CD14-positive monocyte (primary cell): ENCODE data around the gene GTF3A. TPM values are rescaled to one million over a fixed set of nuclear protein-coding genes. Genes with fewer than 3 reads are reported as not detected.

ENCODE experiments used
- DNase-seq, 3 donors: peaks; one replicate each; pipeline ENCODE4 v3.0.0-alpha.2; 2011 to 2022
- H2AFZ ChIP-seq: 2 replicates; pipeline ENCODE4 v1.6.0; 2012; ENCODE audit warnings: mild to moderate bottlenecking, low read depth, low read length, inconsistent platforms; ENCODE audit not compliant: insufficient read depth, poor library complexity, severe bottlenecking
- H3K27ac ChIP-seq, 2 donors: 1 replicate in 1 of 2; 2 replicates in 1 of 2; pipeline ENCODE4 v1.5.1; 2012 to 2013; ENCODE audit warnings: low read length in 2 of 2, control low read depth in 1 of 2, inconsistent platforms in 1 of 2, low read depth in 1 of 2, mild to moderate bottlenecking in 1 of 2
- H3K27me3 ChIP-seq, 2 donors: one replicate each; pipeline versions ENCODE4 v1.6.0 to v1.6.1; 2011 to 2013; ENCODE audit warnings: low read length in 2 of 2; ENCODE audit not compliant: control insufficient read depth in 2 of 2, insufficient read depth in 2 of 2
- H3K36me3 ChIP-seq, 2 donors: replicated peaks in 1 of 2; 1 replicate in 1 of 2; 2 replicates in 1 of 2; pipeline versions ENCODE4 v1.5.1 to v1.6.1; 2012 to 2013; ENCODE audit warnings: low read length in 2 of 2, control low read depth in 1 of 2, inconsistent platforms in 1 of 2, mild to moderate bottlenecking in 1 of 2; ENCODE audit not compliant: insufficient read depth in 2 of 2, control insufficient read depth in 1 of 2
- H3K4me1 ChIP-seq, 2 donors: 1 replicate in 1 of 2; 2 replicates in 1 of 2; pipeline versions ENCODE4 v1.5.1 to v1.6.1; 2012 to 2013; ENCODE audit warnings: low read length in 2 of 2, control low read depth in 1 of 2, inconsistent platforms in 1 of 2, mild to moderate bottlenecking in 1 of 2, moderate library complexity in 1 of 2; ENCODE audit not compliant: insufficient read depth in 2 of 2, control insufficient read depth in 1 of 2
- H3K4me2 ChIP-seq: replicated peaks from 2 replicates; pipeline ENCODE3; 2012; ENCODE audit warnings: low read length, moderate library complexity, mild to moderate bottlenecking; ENCODE audit not compliant: poor library complexity, severe bottlenecking; ENCODE audit errors: extremely low read depth
- H3K4me3 ChIP-seq, 3 experiments: fragments of 200-600 bp in 1 of 3; sonication (generic) in 1 of 3; replicated peaks in 1 of 3; 1 replicate in 2 of 3; 2 replicates in 1 of 3; pipeline ENCODE4 v1.5.1; 2011 to 2013; ENCODE audit warnings: low read length in 3 of 3, mild to moderate bottlenecking in 3 of 3, control low read depth in 2 of 3, low read depth in 2 of 3, inconsistent platforms in 1 of 3, moderate library complexity in 1 of 3
- H3K79me2 ChIP-seq: 2 replicates; pipeline ENCODE4 v1.6.0; 2012; ENCODE audit warnings: mild to moderate bottlenecking, control low read depth, inconsistent platforms, low read length, moderate library complexity; ENCODE audit not compliant: insufficient read depth
- H3K9ac ChIP-seq: 2 replicates; pipeline ENCODE4 v1.6.0; 2017; ENCODE audit warnings: low read length, mild to moderate bottlenecking; ENCODE audit not compliant: insufficient read depth, poor library complexity, severe bottlenecking
- H3K9me3 ChIP-seq, 2 donors: replicated peaks in 1 of 2; 1 replicate in 1 of 2; 2 replicates in 1 of 2; pipeline versions ENCODE4 v1.5.1 to v1.6.1; 2012 to 2013; ENCODE audit warnings: low read length in 2 of 2, control low read depth in 1 of 2; ENCODE audit not compliant: control insufficient read depth in 1 of 2, insufficient read depth in 1 of 2
- H4K20me1 ChIP-seq: 2 replicates; pipeline ENCODE4 v1.6.0; 2012; ENCODE audit warnings: mild to moderate bottlenecking, low read length, control low read depth, moderate library complexity; ENCODE audit not compliant: insufficient read depth
- H3K27ac Mint-ChIP-seq, 7 donors: one replicate each; pipeline ENCODE4 v1.8.0; 2020; ENCODE audit warnings: mild to moderate bottlenecking in 7 of 7, mixed read lengths in 7 of 7, moderate library complexity in 6 of 7, inconsistent platforms in 2 of 7
- H3K27me3 Mint-ChIP-seq, 3 donors: one replicate each; pipeline ENCODE4 v1.8.0; 2021 to 2022; ENCODE audit warnings: low read depth in 3 of 3, mild to moderate bottlenecking in 3 of 3, mixed read lengths in 3 of 3, moderate library complexity in 3 of 3, inconsistent platforms in 1 of 3
- H3K36me3 Mint-ChIP-seq, 2 donors: one replicate each; pipeline ENCODE4 v1.8.0; 2020; ENCODE audit warnings: mixed read lengths in 2 of 2, inconsistent platforms in 1 of 2, mild to moderate bottlenecking in 1 of 2
- H3K4me1 Mint-ChIP-seq: one replicate; pipeline ENCODE4 v1.8.0; 2020; ENCODE audit warnings: mild to moderate bottlenecking, mixed read lengths
- H3K4me3 Mint-ChIP-seq, 2 donors: one replicate each; pipeline ENCODE4 v1.8.0; 2020; ENCODE audit warnings: mild to moderate bottlenecking in 2 of 2, mixed read lengths in 2 of 2, moderate library complexity in 1 of 2
- H3K9me3 Mint-ChIP-seq, 7 donors: one replicate each; pipeline ENCODE4 v1.8.0; 2020 to 2022; ENCODE audit warnings: mixed read lengths in 7 of 7, mild to moderate bottlenecking in 6 of 7, moderate library complexity in 6 of 7, inconsistent platforms in 2 of 7
- WGBS: methylation state at CpG from one replicate; pipeline ENCODE4 v1.1.5; 2013; ENCODE audit warnings: missing lambda C conversion rate; ENCODE audit not compliant: insufficient coverage; 5-methylcytosine and 5-hydroxymethylcytosine counted together
- intact Hi-C, 2 donors: fragments of 100-400 bp; cut with micrococcal nuclease; formaldehyde crosslinking; loops; one replicate each; pipeline versions ENCODE4 v1.15.0 to v1.15.1; 2023
- polyA plus RNA-seq, 3 donors: library from polyadenylated mRNA; depleted of rRNA in 1 of 3; unstranded in 2 of 3; stranded (reverse) in 1 of 3; fragments of 300-500 nt in 2 of 3; fragments of >200 nt in 1 of 3; fragmentation: Illumina TruSeq in 2 of 3; gene quantifications; 1 replicate in 2 of 3; 2 replicates in 1 of 3; pipeline ENCODE4 v1.2.3, GENCODE V29; 2012 to 2021
- TF ChIP-seq, protein P1 (sequence below): fragments of 200-600 bp; IDR thresholded peaks from one replicate; pipeline ENCODE4 v1.8.0; 2022; ENCODE audit warnings: antibody characterized with exemption, mild to moderate bottlenecking

Gene GTF3A
- polyA plus RNA-seq, 3 donors = 88.8 to 259 (median 179) TPM

DNA sequence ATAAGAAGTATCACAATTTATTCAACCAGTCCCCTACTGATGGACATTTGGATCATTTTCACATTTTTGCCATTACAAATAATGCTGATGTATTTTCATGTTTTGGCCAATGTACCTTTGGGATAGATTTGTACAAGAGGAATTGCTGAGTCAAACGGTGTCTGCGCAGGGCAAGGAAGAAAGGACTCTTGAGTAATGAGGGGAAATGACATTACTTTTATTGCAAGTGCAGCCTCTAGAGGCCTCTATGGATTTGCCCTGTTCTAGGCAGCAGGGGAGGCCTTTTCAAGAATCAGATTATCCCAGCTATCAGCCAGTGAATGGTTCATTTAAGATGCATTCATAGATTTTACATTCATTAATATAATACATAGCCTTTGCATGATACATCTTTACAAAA is 32.9 kb upstream of the GTF3A start:
- H2AFZ ChIP-seq = no peak overlapping the region
- H3K27me3 ChIP-seq = no peaks in the 10 kb centered on the region
- Mint-ChIP-seq H3K36me3 (no peaks in the 10 kb centered on the region), H3K9me3 (no peaks in the 10 kb centered on the region), H3K4me1 (peaks cover 4% of the 10 kb centered on the region), H3K27ac (no peak overlapping the region), H3K4me3 (no peak overlapping the region), H3K27me3 (peaks cover 0 to 4% (median 2%) of the 10 kb centered on the region in 3 donors)
- no peaks in the 10 kb centered on the region for H3K79me2 ChIP-seq
- H4K20me1 ChIP-seq = no peaks in the 10 kb centered on the region
- no peaks in the 10 kb centered on the region for H3K9me3 ChIP-seq
- no peak overlapping the region for H3K4me2 ChIP-seq
- H3K4me3 ChIP-seq = no peak overlapping the region
- intact Hi-C loops = loop anchor here in 1 of 2 donors (5.0 kb wide), 1 partner anchor 141 kb away; no protein-coding TSS in a partner anchor
- H3K4me1 ChIP-seq = peaks cover 6 to 9% of the 10 kb centered on the region in 2 donors
- TF ChIP-seq, protein P1, sequence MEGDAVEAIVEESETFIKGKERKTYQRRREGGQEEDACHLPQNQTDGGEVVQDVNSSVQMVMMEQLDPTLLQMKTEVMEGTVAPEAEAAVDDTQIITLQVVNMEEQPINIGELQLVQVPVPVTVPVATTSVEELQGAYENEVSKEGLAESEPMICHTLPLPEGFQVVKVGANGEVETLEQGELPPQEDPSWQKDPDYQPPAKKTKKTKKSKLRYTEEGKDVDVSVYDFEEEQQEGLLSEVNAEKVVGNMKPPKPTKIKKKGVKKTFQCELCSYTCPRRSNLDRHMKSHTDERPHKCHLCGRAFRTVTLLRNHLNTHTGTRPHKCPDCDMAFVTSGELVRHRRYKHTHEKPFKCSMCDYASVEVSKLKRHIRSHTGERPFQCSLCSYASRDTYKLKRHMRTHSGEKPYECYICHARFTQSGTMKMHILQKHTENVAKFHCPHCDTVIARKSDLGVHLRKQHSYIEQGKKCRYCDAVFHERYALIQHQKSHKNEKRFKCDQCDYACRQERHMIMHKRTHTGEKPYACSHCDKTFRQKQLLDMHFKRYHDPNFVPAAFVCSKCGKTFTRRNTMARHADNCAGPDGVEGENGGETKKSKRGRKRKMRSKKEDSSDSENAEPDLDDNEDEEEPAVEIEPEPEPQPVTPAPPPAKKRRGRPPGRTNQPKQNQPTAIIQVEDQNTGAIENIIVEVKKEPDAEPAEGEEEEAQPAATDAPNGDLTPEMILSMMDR = no peak
- H3K27ac ChIP-seq = no peak overlapping the region
- no peaks in the 10 kb centered on the region for H3K36me3 ChIP-seq
- H3K9ac ChIP-seq = no peak overlapping the region
- DNase-seq = peak in 2 of 3 donors; percentile 17 to 26
- 0% methylated on average over 2 of the region's 2 CpGs for WGBS

DNA sequence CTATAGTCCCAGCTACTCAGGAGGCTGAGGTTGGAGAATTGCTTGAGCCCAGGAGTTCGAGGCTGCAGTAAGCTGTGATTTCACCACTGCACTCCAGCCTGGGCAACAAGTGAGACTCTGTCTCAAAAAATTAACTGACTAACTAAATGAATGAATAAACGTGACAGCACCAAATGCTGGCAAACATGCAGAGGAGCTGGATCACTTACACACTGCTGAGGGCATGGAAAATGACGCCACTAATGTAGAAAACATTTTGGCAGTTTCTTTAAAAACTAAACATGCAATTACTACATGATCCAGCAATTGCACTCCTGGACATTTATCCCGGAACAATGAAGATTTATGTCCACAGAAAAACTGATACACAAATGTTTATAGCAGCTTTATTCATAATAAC is 31.3 kb upstream of the GTF3A start:
- H3K27ac ChIP-seq = no peak overlapping the region
- TF ChIP-seq, protein P1 = no peak
- H3K27me3 ChIP-seq = no peaks in the 10 kb centered on the region
- H3K9me3 Mint-ChIP-seq = no peaks in the 10 kb centered on the region
- H3K27me3 Mint-ChIP-seq = peaks cover 0 to 2% (median under 1%) of the 10 kb centered on the region in 3 donors
- H3K4me3 Mint-ChIP-seq = no peak overlapping the region
- 100% methylated on average over 1 of the region's 4 CpGs for WGBS
- H3K9me3 ChIP-seq = no peaks in the 10 kb centered on the region
- no peak overlapping the region for H3K4me3 ChIP-seq
- no peaks in the 10 kb centered on the region for H3K36me3 Mint-ChIP-seq
- H2AFZ ChIP-seq = no peak overlapping the region
- no peaks in the 10 kb centered on the region for H3K79me2 ChIP-seq
- H4K20me1 ChIP-seq = no peaks in the 10 kb centered on the region
- no peak overlapping the region for H3K4me2 ChIP-seq
- intact Hi-C loops = loop anchor here in 1 of 2 donors (5.0 kb wide), 1 partner anchor 139 kb away; no protein-coding TSS in a partner anchor
- H3K9ac ChIP-seq = no peak overlapping the region
- H3K27ac Mint-ChIP-seq = no peak overlapping the region
- H3K4me1 Mint-ChIP-seq = peaks cover 4% of the 10 kb centered on the region
- H3K4me1 ChIP-seq = peaks cover 6 to 9% of the 10 kb centered on the region in 2 donors
- DNase-seq = no peak
- H3K36me3 ChIP-seq = no peaks in the 10 kb centered on the region
